ENCODE results near the gene EEFSEC. TPM values are rescaled to one million over a fixed set of nuclear protein-coding genes. Genes with fewer than 3 reads are reported as not detected.

Gene EEFSEC
- total RNA-seq, 4 donors from 2014 or later, result 25.1 to 43.5 (median 29.5) TPM

- Histone ChIP-seq H3K27me3 (no peaks in the 10 kb centered on the region), H3K27ac (no peak overlapping the region), H3K4me3 (no peak overlapping the region), H3K36me3 (peaks cover 0 to 57% (median 0%) of the 10 kb centered on the region in 3 donors), H3K4me1 (peaks cover 0 to 12% (median 0%) of the 10 kb centered on the region in 4 donors), H3K9me3 (no peaks in the 10 kb centered on the region)
- 83% methylated on average over 7 of the region's 7 CpGs for WGBS, 2 donors
- TF ChIP-seq POLR2A (IDR thresholded peaks at IDR 0.05) (no peak), CTCF (IDR thresholded peaks at IDR 0.05) (no peak)
- DNase-seq (ENCODE audit: low spot score in 2 of 2), result no peak
These were observed 117.5 kb downstream of the EEFSEC start for GRCh38 chr3:128270559-128271492.

- H3K9me3 ChIP-seq, result no peaks in the 10 kb centered on the region
- WGBS, 2 donors, result 86 to 91% methylated on average over 10 to 11 of the region's 11 CpGs
- H3K27ac ChIP-seq, result no peak overlapping the region
- H3K4me1 ChIP-seq, result peaks cover 0 to 21% (median 3%) of the 10 kb centered on the region in 4 donors
- DNase-seq (ENCODE audit: low spot score in 2 of 2), result no peak
- TF ChIP-seq EP300 (IDR thresholded peaks at IDR 0.05) (no peak), CTCF (IDR thresholded peaks at IDR 0.05) (no peak), POLR2A (IDR thresholded peaks at IDR 0.05) (no peak)
- H3K4me3 ChIP-seq, result no peak overlapping the region
- H3K27me3 ChIP-seq, result no peaks in the 10 kb centered on the region
- H3K36me3 ChIP-seq, result peaks cover 0 to 53% (median 0%) of the 10 kb centered on the region in 3 donors
These were observed 118.5 kb downstream of the EEFSEC start for GRCh38 chr3:128271536-128272332.

GRCh38 chr3:128273109-128273840, 120.0 kb downstream of the EEFSEC start:
- WGBS, 2 donors, result 75 to 77% methylated on average over 5 of the region's 5 CpGs
- H3K27ac ChIP-seq, result no peak overlapping the region
- DNase-seq (ENCODE audit: low spot score in 2 of 2), result no peak
- H3K9me3 ChIP-seq, result no peaks in the 10 kb centered on the region
- TF ChIP-seq EP300 (IDR thresholded peaks at IDR 0.05) (no peak), CTCF (IDR thresholded peaks at IDR 0.05) (no peak), POLR2A (IDR thresholded peaks at IDR 0.05) (no peak)
- no peaks in the 10 kb centered on the region for H3K27me3 ChIP-seq
- peaks cover 0 to 40% (median 0%) of the 10 kb centered on the region in 3 donors for H3K36me3 ChIP-seq
- no peak overlapping the region for H3K4me3 ChIP-seq
- H3K4me1 ChIP-seq, result peaks cover 0 to 32% (median 6%) of the 10 kb centered on the region in 4 donors

DNA sequence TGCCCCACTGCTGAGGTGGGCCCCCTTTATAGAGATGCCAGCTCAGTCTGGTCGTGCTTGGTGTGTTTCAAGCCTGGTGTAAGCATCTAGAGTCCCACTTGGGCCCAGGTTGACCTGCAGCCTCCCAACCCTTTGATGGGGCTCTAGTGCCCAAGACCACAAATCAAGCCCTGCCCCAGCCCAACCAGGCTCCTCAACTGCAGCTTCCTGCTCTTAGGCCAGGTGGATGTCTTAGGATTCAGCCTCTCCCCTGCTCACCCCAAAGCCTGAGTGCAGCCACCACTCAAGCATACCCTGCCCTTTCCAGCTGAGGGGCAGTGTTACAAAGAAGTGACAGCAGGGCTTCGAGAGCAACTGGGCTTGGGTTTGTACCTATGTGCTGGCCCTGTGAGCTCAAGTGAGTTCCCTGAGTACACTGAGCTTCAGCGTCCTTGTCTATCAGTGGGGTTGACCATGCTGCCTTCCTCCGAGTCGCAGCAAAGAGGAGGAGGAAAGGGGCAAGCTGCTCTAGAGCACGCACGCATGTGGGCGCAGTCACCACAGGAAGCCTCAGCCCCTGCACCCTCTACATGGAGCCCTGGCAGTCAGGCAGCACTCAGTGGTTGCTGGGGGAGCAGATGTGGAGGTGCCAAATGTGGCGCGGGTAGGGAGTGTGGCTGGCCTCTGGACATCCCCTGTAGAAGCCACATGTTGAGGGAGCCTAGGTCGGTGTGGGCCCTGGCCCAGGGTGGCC, 120.7 kb downstream of the EEFSEC start:
- no peak for DNase-seq (ENCODE audit: low spot score in 2 of 2)

More for the DNA sequence above, 120.7 kb downstream of the EEFSEC start:
- Histone ChIP-seq H3K27me3 (no peaks in the 10 kb centered on the region), H3K27ac (no peak overlapping the region), H3K4me3 (no peak overlapping the region), H3K4me1 (peaks cover 0 to 39% (median 11%) of the 10 kb centered on the region in 4 donors), H3K9me3 (no peaks in the 10 kb centered on the region), H3K36me3 (peaks cover 0 to 33% (median 0%) of the 10 kb centered on the region in 3 donors)
- TF ChIP-seq CTCF (IDR thresholded peaks at IDR 0.05) (no peak), EP300 (IDR thresholded peaks at IDR 0.05) (no peak), POLR2A (IDR thresholded peaks at IDR 0.05) (no peak)
- 87% methylated on average over 9 to 11 of the region's 11 CpGs for WGBS, 2 donors
